HG02981 (cell line): ENCODE measurements around the gene NDP.

Experiments used
- ATAC-seq: cut with Tn5 transposase; IDR thresholded peaks from one replicate; pipeline ENCODE4 v1.9.1; 2021; ENCODE audit warnings: mild to moderate bottlenecking, moderate library complexity; ENCODE audit not compliant: unreplicated experiment

The NDP gene

GRCh38 chrX:43973249-43974099 is at the start of gene NDP:
TSS of gene NDP (minus strand) at chrX:43973390. CDS start at chrX:43958645, 14,745 bp downstream.
- no peak for ATAC-seq

- no peak for ATAC-seq
Measured at GRCh38 chrX:44022964-44023363, 49.8 kb upstream of the NDP start.

GRCh38 chrX:44020693-44021092 is 47.5 kb upstream of the NDP start:
- no peak for ATAC-seq

GRCh38 chrX:44019911-44020310 is 46.7 kb upstream of the NDP start:
- no peak for ATAC-seq

- no peak for ATAC-seq
Measured at GRCh38 chrX:44017676-44018075, 44.5 kb upstream of the NDP start.

- no peak for ATAC-seq
Measured at GRCh38 chrX:44016906-44017305, 43.7 kb upstream of the NDP start.

- no peak for ATAC-seq
Measured at GRCh38 chrX:44012484-44013096, 39.4 kb upstream of the NDP start.

- ATAC-seq, result no peak
Measured at GRCh38 chrX:44011506-44011905, 38.3 kb upstream of the NDP start.

GRCh38 chrX:44010626-44011025 is 37.4 kb upstream of the NDP start:
- no peak for ATAC-seq

- no peak for ATAC-seq
Measured at GRCh38 chrX:44006081-44006480, 32.9 kb upstream of the NDP start.

- ATAC-seq, result no peak
Measured at GRCh38 chrX:44003975-44004374, 30.8 kb upstream of the NDP start.

- no peak for ATAC-seq
Measured at GRCh38 chrX:44002567-44002966, 29.4 kb upstream of the NDP start.

GRCh38 chrX:43998374-43998773 is 25.2 kb upstream of the NDP start:
- no peak for ATAC-seq

GRCh38 chrX:43996491-43996890 is 23.3 kb upstream of the NDP start:
- no peak for ATAC-seq

- ATAC-seq, result no peak
Measured at GRCh38 chrX:43986083-43986482, 12.9 kb upstream of the NDP start.

- ATAC-seq, result no peak
Measured at GRCh38 chrX:43985511-43985910, 12.3 kb upstream of the NDP start.

GRCh38 chrX:43978226-43978625 is 5.0 kb upstream of the NDP start:
- no peak for ATAC-seq

GRCh38 chrX:43976205-43976604 is 3.0 kb upstream of the NDP start:
- ATAC-seq, result no peak

GRCh38 chrX:43975796-43976195 is 2.6 kb upstream of the NDP start:
- ATAC-seq, result no peak

- no peak for ATAC-seq
Measured at GRCh38 chrX:43974741-43975465, 1.7 kb upstream of the NDP start.

- no peak for ATAC-seq
Measured at GRCh38 chrX:43974100-43974475, 898 bp upstream of the NDP start.
